Measurements from ENCODE around the gene ZMIZ1. TPM values are rescaled to one million over a fixed set of nuclear protein-coding genes. Genes with fewer than 3 reads are reported as not detected.

The ZMIZ1 gene
- total RNA-seq, 4 donors from 2014 or later: 22.7 to 37.5 (median 31.7) TPM

DNA sequence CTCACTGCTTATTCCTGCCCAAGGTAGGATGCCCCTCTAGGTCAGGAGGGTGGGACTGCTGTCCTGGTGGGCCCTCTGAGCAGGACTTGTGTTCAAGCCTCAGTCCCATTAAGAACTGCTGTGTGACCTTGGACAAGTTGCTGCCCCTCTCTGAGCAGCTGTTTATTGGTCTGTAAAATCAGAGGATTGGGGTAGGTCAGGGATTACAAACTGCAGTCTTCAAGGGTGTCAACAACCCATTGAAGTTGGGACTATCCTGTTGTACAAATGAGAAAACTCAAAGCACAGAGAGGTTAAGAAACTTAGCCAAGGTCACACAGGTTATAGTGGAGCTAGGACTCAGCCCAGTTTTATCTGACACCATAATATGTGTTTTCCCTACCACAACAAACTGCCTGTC, 55.3 kb downstream of the ZMIZ1 start:
- no peak for ATAC-seq
- Histone ChIP-seq H3K9me3 (no peaks in the 10 kb centered on the region), H3K4me3 (no peak overlapping the region), H3K4me1 (peaks cover 41 to 66% of the 10 kb centered on the region in 2 donors), H3K27me3 (no peaks in the 10 kb centered on the region), H3K36me3 (peaks cover 0 to 12% of the 10 kb centered on the region in 2 donors), H3K27ac (peak overlapping the region in 3 of 4 donors; percentile 53 to 69 (median 59))
- TF ChIP-seq, protein P1, sequence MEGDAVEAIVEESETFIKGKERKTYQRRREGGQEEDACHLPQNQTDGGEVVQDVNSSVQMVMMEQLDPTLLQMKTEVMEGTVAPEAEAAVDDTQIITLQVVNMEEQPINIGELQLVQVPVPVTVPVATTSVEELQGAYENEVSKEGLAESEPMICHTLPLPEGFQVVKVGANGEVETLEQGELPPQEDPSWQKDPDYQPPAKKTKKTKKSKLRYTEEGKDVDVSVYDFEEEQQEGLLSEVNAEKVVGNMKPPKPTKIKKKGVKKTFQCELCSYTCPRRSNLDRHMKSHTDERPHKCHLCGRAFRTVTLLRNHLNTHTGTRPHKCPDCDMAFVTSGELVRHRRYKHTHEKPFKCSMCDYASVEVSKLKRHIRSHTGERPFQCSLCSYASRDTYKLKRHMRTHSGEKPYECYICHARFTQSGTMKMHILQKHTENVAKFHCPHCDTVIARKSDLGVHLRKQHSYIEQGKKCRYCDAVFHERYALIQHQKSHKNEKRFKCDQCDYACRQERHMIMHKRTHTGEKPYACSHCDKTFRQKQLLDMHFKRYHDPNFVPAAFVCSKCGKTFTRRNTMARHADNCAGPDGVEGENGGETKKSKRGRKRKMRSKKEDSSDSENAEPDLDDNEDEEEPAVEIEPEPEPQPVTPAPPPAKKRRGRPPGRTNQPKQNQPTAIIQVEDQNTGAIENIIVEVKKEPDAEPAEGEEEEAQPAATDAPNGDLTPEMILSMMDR (IDR thresholded peaks at IDR 0.05 in 4 of 5, conservative IDR thresholded peaks at IDR 0.05 in 1 of 5): no peak
- no peak for TF ChIP-seq POLR2A (IDR thresholded peaks at IDR 0.05)
- in situ Hi-C loops (cut with MboI; ENCODE audit: low sequenced_read_pairs in 4 of 4): no loop called here
- intact Hi-C loops (cut with DNase I; ENCODE audit: low total_unique reads): no loop called here
- DNase-seq: no peak

DNA sequence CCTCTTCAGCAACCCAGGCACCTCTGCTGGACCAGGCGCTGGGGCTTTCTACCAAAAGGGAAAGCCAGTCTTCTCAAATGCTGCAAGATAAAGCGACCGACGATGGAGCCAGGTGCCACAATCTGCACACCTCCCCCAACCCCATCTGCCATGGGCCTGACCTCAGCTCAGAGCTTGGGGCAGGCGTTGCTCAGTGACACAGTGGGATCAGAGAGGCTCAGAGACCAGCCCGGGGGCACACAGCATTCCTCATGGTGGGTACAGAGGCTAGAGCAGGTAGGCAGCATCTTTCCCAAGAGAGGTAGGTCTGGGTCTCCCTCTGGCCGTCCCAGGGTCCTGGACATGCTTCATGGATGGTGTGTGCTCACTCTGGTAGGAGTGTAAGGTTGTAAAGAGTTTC, 56.3 kb downstream of the ZMIZ1 start:
- Histone ChIP-seq H3K36me3 (peaks cover 0 to 12% of the 10 kb centered on the region in 2 donors), H3K27me3 (no peaks in the 10 kb centered on the region), H3K4me3 (no peak overlapping the region), H3K9me3 (no peaks in the 10 kb centered on the region), H3K27ac (no peak overlapping the region), H3K4me1 (peaks cover 47 to 77% of the 10 kb centered on the region in 2 donors)
- in situ Hi-C loops (cut with MboI; ENCODE audit: low sequenced_read_pairs in 4 of 4): no loop called here
- DNase-seq: no peak
- intact Hi-C loops (cut with DNase I; ENCODE audit: low total_unique reads): no loop called here
- ATAC-seq: no peak
- TF ChIP-seq POLR2A (IDR thresholded peaks at IDR 0.05): no peak
- TF ChIP-seq, protein P1 (IDR thresholded peaks at IDR 0.05 in 4 of 5, conservative IDR thresholded peaks at IDR 0.05 in 1 of 5): no peak

DNA sequence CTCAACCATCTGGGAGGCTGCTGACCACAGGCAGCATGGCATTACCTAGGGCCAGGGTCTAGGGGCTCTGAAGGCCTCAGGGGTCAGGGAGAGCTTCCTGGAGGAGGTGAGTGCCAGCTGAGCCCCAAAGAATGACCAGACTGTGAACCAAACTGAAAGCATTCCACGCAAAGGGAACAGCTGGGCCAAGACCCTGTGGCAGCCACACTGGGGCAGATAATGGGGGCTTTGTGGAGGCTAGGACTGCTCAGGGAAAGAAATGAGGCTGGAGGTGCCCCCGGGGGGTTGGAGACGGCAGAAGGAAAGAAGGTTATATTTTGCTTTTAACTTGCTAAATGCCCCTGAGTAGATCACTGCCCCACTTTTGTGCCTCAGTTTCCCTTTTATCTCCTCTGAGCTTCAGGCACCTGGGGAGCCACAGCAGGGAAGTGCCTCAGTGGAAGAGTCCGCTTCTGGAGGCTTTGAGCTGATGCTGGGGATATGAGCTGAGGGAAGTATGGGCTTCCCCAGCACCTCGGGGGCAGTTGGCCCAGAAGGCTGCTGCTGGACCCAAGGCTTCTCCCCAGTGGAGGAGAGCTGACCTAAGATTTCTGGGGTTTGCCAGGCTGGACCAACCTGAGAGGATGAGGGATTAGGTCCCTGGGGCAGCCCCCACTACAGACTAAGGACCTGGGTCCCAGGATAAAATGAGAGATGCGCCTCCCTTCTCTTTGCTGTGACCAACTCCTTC, 57.8 kb downstream of the ZMIZ1 start:
- no peaks in the 10 kb centered on the region for H3K9me3 ChIP-seq
- TF ChIP-seq, protein P1 (IDR thresholded peaks at IDR 0.05 in 4 of 5, conservative IDR thresholded peaks at IDR 0.05 in 1 of 5): no peak
- TF ChIP-seq POLR2A (IDR thresholded peaks at IDR 0.05): no peak
- H3K4me1 ChIP-seq: peaks cover 47 to 77% of the 10 kb centered on the region in 2 donors
- DNase-seq: no peak
- no peak for ATAC-seq
- peak overlapping the region; percentile 6 to 40 (median 24) for H3K27ac ChIP-seq
- no peak overlapping the region for H3K4me3 ChIP-seq
- in situ Hi-C loops (cut with MboI; ENCODE audit: low sequenced_read_pairs in 4 of 4): no loop called here
- intact Hi-C loops (cut with DNase I; ENCODE audit: low total_unique reads): no loop called here
- no peaks in the 10 kb centered on the region for H3K36me3 ChIP-seq
- H3K27me3 ChIP-seq: no peaks in the 10 kb centered on the region

DNA sequence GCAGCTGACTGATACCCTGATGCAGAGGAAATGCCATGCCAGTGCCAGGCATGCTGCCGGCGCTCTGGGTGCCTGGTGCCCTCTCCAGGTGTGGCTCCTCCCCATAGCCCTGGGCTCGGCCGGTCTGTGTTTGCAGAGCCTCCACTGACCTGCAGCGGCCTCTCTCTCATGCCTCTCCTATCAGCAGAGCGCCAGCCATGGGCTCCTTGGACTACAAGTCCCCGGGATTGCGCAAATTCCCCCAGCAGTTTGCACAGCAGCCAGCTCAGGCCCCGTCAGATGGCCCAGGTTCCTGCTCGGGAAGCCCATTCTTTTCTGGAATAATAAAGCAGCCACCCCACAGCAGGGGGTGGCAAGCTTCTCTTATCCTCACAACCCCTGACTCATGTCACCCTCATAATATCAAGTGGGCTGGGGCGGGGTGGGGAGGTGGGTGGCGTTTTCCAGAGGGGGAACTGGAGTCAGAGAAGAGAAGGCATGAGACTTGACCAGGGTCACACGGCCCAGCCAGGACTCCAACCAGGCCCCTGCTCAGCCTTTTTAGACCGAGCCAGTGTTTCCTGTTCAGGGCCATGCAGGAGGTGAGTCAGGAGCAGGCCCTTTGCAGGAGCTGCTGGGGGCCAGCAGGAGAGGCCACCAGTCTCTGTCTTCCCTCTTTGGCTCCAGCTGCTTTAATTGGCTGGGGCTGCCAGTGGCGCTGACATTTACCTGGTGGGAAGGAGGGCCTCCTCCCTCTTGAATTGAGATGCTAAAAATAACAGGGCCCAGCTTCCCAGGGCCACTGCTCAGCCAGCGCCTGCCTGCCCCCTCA, 58.6 kb downstream of the ZMIZ1 start:
- peak; percentile 67 to 77 for DNase-seq
- Histone ChIP-seq H3K36me3 (no peaks in the 10 kb centered on the region), H3K27ac (peak overlapping the region; percentile 8 to 40 (median 31)), H3K4me1 (peaks cover 46 to 72% of the 10 kb centered on the region in 2 donors), H3K9me3 (no peaks in the 10 kb centered on the region), H3K27me3 (no peaks in the 10 kb centered on the region), H3K4me3 (no peak overlapping the region)
- TF ChIP-seq, protein P1 (IDR thresholded peaks at IDR 0.05 in 4 of 5, conservative IDR thresholded peaks at IDR 0.05 in 1 of 5): no peak
- intact Hi-C loops (cut with DNase I; ENCODE audit: low total_unique reads): no loop called here
- ATAC-seq: peak; percentile 49 to 54
- in situ Hi-C loops (cut with MboI; ENCODE audit: low sequenced_read_pairs in 4 of 4): no loop called here

All from gastrocnemius medialis (tissue), 4 donors.